Activated T-cell treated with anti-CD3 and anti-CD28 coated beads for 1 hour (primary cell): ENCODE measurements around the gene RASL11A.
"Not testable (repeated sequence)": the region's sequence is repeated elsewhere in the genome, so short reads cannot be mapped to it uniquely, and the experiment has no call there.

ENCODE experiments used
- DNase-seq: peaks from one replicate; pipeline ENCODE4 v3.0.0-alpha.2; 2020; ENCODE audit warnings: low read depth

Gene RASL11A

GRCh38 chr13:27300406-27300805, 29.8 kb downstream of the RASL11A start:
- not testable (repeated sequence) for DNase-seq

- DNase-seq = no peak
Observed at GRCh38 chr13:27300941-27301586, 30.4 kb downstream of the RASL11A start.

GRCh38 chr13:27302643-27303262, 32.1 kb downstream of the RASL11A start:
- no peak for DNase-seq

- DNase-seq = no peak
Observed at GRCh38 chr13:27304099-27304498, 33.5 kb downstream of the RASL11A start.

GRCh38 chr13:27304611-27305010, 34.0 kb downstream of the RASL11A start:
- DNase-seq = no peak

GRCh38 chr13:27306364-27306763, 35.7 kb downstream of the RASL11A start:
- no peak for DNase-seq

GRCh38 chr13:27308941-27309340, 38.3 kb downstream of the RASL11A start:
- DNase-seq = no peak

GRCh38 chr13:27309401-27309958, 38.9 kb downstream of the RASL11A start:
- no peak for DNase-seq

- DNase-seq = no peak
Observed at GRCh38 chr13:27309967-27310598, 39.5 kb downstream of the RASL11A start.

GRCh38 chr13:27310946-27311345, 40.3 kb downstream of the RASL11A start:
- no peak for DNase-seq

GRCh38 chr13:27311518-27312210, 41.0 kb downstream of the RASL11A start:
- no peak for DNase-seq

- no peak for DNase-seq
Observed at GRCh38 chr13:27313770-27314169, 43.1 kb downstream of the RASL11A start.

GRCh38 chr13:27319404-27319803, 48.8 kb downstream of the RASL11A start:
- no peak for DNase-seq

- DNase-seq = no peak
Observed at GRCh38 chr13:27321468-27322431, 51.1 kb downstream of the RASL11A start.

- not testable (repeated sequence) for DNase-seq
Observed at GRCh38 chr13:27322443-27322842, 51.8 kb downstream of the RASL11A start.
